Activated CD8-positive, alpha-beta memory T cell treated with anti-CD3 and anti-CD28 coated beads, Interleukin-2, amount 50 U/mL, for 48 hours (primary cell): ENCODE measurements around the gene IFI35.
"Not testable (repeated sequence)": the region's sequence is repeated elsewhere in the genome, so short reads cannot be mapped to it uniquely, and the experiment has no call there.

Experiments used
- DNase-seq: peaks from one replicate; pipeline ENCODE4 v3.0.0-alpha.2; 2020

IFI35 gene

DNA sequence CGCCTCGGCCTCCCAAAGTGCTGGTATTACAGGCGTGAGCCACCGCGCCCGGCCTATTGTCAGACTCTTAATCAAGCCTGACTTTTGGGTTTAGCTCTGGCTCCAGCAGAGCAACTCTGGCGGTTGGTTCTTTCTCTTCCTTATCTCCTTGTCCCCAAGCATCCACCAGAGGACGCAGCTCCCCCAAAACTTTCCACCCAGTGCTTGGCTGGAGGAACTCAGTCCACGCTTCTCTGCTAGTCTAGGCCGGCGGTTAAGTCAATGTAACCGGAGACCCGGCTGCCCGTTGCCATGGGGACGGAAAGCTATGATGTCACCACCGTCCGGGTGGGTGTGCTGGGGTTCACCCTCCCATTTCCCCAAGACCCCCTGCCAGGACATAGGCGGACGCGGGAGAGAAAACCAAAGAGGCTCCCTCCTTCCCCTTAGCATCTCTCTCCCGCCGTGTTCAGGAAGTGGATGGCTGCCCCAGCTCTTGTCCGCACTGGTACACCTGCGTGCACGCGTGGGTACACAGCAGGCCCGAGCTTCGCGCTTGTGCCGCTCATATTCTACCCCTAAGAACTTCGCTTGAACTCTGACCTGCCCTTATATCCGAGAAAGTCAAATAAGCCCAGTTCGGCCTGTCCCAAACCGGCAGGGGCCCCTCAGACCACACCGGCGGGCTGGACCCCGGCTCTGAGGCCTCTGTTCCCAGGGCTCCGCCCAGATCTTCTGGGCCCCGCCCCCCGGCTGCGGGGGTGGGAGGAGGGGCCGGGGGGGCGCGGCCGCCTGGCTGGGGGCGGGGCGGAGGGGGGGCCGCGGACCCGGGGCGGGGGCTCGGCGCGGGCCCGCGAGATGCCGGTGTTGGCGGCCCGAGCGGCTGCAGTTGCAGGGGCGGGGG is 18.1 kb downstream of the IFI35 start, which contains the start of gene RND2:
Gene RND2, plus strand, starts transcription at position 825 of the 883 bp plus-strand sequence. CDS start 117 bp downstream, outside the sequence.
- DNase-seq: peak; percentile 90

DNA sequence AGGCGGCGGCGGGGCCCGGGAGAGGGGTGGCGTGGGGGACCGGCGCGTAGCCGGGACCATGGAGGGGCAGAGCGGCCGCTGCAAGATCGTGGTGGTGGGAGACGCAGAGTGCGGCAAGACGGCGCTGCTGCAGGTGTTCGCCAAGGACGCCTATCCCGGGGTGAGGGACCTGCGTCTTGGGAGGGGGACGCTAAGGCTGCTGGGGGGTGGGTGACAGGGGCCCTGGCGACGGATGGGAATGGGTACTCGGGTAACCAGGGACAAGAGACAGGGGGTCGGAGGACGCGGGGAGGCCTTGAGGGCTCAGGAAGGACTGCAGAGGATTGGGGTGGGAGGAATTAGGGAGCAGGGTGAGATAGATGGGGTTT is 18.7 kb downstream of the IFI35 start:
- DNase-seq: no peak

DNA sequence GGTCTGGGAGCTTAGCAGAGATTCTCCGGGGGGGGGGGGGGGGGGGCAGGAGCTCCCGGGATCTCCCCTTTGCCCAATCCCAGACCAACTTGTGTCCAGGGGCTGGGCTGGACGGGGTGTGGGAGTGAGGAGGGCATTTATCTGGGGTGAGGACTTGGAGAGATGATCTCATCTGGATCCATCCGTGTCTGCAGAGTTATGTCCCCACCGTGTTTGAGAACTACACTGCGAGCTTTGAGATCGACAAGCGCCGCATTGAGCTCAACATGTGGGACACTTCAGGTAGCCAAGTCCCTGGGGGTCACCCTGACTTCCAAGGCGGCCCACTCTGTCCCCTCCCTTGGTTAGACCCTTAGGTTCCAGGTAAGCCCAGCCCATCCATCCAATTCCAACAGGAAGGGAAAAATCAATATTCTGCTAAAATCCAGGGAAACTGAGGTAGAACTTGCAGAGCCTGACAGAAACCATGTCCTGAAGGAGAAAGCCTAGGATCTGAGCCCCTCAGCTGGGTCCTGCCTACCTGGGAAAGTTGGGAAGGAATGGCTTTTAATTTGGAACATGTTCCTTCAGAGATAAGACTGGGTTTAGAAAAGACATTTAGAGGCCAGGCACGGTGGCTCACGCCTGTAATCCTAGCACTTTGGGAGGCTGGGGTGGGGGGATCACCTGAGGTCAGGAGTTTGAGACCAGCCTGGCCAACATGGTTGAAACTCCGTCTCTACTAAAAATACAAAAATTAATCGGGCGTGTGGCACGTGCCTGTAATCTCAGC is 19.4 kb downstream of the IFI35 start:
- DNase-seq: no peak

DNA sequence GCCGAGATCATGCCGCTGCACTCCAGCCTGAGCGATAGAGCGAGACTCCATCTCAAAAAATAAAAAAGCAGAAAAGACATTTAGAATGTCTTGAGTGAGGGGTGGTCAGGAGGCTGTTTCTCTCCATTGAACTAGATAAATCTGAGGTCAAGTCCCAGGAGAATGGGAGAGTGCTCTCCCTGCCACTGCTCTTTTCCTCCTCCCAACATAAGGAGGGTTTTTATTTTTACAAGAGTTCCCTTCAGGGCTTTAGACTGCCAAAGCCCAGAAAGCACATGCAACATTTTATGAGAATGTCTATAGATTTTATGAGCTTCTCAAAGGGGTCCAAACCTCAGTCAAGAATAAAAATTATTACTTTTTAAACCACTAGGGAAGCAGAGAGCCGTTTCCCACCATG is 20.0 kb downstream of the IFI35 start:
- no peak for DNase-seq

DNA sequence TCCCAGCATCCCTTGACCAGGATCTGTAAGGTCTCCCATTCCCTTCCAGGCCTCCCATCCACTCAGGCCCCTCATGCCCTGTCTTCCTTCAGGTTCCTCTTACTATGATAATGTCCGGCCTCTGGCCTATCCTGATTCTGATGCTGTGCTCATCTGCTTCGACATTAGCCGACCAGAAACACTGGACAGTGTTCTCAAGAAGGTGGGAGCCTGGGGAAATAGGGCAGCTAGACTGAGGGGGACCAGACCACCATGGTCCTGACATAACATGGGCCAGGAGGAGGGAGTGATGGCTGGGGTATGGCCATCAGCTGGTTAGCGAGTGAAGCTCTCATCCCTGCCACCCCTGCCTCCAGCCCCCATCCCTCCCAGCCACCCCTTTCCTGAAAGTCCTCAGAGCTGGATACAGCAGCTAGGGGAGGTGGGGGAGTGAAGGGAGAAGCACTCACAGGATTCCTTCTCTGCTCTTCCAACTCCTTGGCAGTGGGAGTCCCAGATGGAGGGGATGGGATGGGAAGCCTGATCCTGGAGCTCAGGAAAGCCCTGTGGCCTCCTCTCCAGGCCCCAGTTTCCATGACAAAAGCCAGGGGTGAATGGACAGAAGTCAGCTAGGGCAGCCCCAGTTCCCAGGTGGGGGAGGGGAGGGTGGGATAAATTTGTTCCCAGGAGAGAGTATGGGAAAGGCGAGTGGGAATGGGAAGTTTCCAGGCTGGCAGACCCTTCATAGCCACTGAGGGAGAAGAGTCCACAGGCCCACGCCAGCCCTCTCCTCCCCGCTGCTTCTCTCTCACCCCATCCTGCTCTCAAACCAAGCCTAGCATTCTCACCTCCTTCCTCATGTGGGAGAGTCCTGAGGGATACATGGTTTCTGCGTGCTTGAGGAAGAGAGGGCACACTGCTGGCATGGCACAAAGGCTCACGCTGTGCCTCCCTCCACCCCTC is 20.8 kb downstream of the IFI35 start:
- no peak for DNase-seq

DNA sequence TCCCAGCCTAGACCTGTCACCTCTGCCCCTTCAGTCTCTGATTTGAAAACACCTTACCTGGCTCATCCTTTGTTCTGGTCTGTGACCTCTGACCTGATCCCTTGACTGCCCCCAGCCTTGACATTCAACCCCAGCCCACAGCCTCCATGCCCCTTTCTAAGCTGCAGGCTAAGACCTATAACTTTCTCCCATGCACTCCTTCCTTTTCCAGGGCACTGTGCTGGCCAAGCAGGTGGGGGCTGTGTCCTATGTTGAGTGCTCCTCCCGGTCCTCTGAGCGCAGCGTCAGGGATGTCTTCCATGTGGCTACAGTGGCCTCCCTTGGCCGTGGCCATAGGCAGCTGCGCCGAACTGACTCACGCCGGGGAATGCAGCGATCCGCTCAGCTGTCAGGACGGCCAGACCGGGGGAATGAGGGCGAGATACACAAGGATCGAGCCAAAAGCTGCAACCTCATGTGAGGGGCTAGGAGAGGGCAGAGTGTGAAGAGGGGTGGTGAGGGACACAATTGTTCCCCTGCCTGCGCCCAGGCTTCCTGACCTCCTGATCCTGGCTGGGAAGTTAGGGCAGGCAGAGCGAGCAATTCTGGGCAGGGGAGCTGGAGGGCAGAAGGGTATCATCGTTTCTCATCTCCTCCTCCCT is 21.8 kb downstream of the IFI35 start:
- DNase-seq: no peak

DNA sequence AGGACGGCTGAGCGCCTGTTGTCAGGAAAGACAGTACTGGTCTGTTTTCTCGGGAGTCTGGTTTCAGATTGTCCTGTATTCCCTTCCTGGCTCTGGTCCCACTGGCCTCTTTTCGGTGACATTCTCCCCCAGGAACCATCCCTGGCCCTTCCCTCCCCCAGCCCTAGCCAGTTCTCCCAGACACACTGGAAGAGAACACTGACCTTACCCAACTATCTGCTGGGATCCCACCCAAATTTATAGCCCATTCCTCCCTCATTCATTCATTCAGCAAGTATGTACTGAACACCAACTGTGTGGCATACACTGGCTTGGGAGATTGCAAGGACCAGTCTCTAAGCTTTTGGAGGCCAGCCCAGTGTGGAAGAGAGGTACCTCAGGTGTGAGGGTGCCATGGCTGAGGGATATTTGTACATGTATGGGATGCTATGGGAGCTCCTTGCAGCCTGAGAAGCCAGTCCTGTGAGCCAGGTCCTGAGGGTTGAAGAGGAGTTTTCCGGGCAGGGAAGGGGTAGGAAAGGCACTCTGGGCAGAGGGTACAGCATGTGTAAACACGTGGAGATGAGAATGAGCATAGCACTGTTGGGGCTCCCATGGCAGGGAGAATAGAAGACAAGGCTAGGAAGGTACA is 23.7 kb downstream of the IFI35 start:
- no peak for DNase-seq

DNA sequence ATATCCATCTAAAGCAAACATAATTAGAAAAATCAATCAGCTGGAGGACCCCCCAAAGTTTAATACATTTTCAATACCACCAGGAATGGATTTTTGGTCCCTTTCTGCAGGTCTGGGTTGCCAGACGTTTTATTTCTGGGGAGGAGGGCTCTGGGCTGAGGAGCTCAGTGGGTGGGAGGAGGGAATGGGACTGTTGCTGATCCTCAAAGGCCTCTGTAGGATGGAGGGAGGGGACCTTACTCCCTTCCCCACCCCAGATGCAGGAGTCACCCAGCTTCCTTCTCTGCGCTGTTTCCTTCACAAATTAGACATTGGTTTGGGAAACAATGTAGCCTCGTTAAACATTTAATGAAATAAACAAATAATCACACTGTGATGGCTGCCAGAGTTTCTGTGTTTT is 25.1 kb downstream of the IFI35 start:
- no peak for DNase-seq

DNA sequence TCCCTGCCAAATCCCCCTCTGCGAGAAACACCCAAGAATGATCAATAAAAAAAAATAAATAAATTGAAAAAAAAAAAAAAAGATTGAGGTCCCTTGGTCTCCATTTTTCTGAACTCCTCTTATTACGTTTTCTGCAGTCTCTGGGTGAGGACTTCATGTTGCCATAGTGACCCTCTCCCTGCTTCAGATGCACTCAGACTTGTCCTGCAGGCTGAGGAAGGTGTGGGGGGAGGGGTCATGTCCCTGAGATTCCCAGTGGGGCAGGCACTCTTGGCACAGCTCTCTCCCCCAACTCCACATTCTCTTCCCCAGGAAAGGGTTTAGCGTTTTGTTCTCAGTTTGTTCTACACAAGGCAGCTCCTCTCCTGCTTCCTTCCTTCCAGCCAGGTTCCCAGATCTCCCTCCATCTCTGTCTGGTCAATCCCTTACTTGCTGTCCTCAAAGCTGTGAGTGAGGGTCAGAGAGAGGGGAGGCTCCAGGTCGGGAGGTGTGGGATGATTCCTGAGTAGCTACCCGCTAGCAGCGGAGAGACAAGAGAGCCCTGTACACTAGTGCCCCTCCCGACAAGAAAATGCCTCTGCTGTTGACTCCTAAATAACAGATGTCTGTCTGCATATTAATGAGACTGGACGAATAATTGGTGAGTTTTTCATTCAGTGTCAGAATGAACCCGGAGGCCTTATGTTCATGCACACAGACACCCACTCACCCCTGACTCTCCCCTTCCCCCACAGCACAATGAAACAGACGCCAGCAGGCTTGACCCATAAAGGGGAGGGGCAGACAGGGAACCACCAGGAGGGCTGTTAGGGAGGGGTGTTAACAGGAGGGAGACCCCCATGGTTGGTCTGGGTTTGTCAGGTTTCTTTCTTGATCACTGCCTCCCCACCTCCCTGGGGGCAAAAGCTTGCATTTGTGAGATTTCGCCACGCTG is 27.6 kb downstream of the IFI35 start:
- no peak for DNase-seq

DNA sequence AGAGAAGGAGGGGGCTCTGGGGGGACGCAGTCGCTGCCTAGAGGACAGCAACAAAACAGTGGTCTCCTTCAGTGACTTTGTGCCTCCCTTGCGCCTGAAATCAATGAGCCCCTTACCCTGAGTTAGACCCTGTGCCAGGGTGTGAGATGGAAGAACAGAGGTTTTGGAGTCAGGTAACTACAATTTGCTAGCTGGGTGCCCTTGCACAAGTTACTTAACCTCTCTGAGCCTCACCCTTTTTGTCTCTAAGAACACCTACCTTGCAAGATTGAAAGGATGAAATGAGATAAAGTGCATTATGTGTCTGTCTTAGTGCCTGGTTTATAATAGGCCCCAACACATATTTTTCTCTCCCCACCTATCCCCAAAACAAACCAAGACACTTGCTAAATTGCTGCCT is 28.3 kb downstream of the IFI35 start:
- no peak for DNase-seq

DNA sequence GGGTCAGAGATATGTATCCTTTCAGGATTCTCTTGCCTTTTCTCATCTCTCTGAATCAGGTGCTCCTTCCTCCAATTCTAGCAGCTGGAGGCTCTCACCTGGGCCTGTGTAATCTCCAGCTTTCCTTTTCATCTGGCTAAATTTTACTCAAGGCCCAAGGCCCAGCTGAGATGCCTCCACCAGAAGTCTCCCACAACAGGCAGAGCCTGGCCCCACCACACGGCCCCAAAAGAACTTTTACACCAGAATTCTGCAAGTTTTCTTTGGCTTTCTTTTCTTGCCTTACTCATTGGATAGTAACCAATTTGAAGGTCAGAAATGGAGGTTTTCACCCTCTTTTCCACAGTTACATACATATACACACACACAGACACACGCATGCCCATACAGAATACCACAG is 33.1 kb downstream of the IFI35 start:
- DNase-seq: no peak

DNA sequence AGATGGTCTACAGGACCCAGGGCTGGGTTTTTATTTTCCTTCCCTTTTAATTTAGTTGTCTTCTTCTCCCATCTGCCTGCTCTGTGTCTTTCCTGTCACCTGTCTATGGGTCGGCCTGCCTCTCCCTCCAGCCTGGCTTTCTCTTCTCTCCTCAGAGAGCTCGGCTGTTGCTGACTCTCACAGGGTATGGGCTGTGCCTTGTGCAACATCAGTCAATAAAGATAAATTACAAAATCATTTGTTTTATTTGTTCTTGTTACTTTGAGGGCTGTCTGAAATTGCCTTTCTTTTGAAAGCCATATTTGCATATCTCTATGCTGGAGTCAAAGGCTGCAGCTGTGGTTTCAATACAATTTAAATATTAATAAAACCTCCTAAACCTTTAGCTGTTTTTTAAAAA is 34.1 kb downstream of the IFI35 start:
- DNase-seq: no peak

DNA sequence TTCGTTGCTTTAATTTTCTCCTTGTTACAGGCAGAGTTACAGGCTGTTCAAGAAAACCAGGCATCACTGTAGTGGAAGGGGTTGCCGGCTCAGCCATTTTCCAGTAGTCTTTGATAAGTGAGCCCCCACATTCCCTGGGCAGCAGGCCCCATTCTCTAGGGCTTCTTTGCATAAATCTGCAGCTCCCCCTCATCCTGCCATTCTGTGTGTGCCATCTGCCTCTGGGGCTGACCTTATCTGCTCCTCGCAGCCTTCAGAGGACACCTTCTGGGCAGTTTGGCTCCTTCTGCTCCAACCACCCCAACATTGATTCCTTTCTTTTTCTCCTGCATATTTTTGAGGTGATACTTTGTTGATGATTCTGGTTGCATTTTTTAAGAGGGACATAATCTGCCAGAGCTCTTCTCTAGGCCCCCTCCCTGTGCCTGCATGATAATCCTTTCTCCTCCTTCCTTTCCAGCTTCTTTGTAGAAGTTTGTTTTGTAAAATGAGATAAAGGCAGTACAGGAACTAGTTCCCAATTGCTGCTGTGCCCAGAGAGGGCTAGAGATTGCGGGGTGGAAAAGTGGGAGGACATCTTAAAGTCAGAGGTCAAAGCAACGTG is 35.5 kb downstream of the IFI35 start:
- no peak for DNase-seq

DNA sequence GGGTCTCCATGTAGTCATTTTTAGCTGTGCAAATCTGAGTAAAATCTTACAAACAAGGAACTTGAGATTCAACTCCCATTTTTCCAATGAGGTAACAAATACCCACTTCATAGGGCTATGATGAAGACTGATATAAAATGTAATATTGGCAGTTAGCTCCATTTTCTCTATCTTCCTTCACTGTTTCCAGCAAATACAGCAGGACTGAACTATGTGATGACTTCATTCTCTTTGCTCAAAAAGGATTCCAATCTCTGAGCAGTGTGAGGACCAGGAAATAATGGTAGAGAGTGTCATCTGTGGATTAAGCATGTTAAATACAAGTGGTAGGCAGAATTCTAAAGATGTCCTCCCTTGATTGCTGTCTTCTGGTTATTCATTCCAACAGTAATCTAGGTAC is 36.7 kb downstream of the IFI35 start:
- DNase-seq: no peak

DNA sequence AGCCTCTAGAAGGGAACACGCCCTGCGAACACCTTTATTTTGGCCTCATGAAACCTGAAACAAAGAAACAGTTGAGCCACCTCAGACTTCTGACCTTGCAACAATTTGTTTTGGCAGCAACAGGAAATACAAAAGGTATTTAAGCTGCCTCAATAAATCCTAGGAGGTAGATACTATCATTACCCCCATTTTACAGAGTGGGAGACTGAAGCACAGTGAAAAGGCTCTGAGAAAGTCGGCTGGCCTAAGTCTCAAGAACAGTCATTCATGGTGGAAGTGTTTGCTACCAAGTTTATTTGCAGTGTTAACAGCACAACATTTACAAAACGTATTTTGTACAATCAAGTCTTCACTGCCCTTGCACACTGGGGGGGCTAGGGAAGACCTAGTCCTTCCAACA is 37.4 kb downstream of the IFI35 start:
- DNase-seq: no peak

DNA sequence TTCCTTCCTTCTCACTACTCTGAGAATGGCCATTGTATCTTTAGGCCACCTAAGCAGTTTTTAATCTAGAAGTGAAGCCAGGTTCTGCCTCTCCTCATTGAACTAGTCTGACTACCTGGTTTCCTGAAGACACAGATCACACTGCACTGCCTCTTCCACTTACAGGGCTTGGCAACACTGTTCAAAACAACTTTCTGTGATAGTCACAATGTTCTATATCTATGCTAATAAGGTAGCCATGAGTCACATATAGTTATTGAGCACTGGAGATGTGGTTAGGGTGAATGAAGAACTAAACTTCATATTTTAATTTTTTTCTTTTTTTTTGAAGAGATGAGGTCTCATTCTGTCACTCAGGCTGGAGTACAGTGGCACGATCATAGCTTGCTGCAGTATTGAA is 45.4 kb downstream of the IFI35 start:
- no peak for DNase-seq

DNA sequence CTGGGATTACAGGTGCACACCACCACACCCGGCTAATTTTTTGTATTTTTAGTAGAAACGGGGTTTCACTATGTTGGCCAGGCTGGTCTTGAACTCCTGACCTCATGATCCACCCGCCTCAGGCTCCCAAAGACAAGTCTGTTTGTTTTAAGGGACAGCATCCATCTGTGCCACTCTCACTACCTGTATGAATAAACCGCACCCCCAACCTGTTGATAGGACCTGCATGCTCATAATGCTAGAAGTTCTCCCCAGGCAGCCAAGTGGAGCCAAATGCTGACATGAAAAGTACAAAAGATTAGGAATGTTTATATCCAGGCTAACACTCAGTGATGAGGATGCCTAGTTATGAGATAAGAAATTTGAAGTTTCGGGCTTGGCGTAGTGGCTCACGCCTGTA is 46.4 kb downstream of the IFI35 start:
- DNase-seq: not testable (repeated sequence)

DNA sequence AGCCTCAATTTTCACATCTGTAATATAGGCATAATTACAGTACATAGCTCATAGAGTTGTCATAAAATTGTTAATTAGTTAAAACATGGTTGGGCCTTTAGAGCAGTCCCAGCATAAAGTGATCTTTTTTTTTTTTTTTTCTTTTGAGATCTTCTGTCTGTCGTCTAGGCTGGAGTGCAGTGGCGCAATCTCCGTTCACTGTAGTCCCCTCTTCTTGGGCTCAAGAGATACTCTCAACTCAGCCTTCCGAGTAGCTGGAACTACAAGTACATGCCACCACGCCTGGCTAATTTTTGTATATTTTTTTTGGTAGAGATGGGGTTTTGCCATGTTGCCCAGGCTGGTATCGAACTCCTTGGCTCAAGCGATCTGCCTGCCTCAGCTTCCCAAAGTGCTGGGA is 49.5 kb downstream of the IFI35 start:
- no peak for DNase-seq

DNA sequence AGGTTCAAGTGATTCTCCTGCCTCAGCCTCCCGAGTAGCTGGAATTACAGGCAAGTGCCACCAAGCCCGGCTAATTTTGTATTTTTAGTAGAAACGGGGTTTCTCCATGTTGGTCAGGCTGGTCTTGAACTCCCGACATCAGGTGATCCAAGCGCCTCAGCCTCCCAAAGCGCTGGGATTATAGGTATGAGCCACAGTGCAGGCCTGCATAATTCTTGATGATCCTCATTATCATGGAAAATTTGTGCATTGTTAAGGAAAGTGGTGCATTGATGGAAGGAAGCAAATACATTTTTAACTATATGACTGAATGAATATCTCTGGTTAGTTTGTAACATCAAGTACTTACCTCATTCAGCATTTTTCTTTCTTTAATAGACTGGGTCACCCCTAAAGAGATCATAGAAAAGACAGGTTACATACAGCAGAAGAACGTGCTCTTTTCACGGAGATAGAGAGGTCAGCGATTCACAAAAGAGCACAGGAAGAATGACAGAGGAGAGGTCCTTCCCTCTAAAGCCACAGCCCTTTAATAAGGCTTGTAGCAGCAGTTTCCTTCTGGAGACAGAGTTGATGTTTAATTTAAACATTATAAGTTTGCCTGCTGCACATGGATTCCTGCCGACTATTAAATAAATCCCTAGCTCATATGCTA is 56.5 kb downstream of the IFI35 start:
- no peak for DNase-seq
